Neuronal stem cell (in vitro differentiated cells): ENCODE data around the gene RIT1.
"Not testable (repeated sequence)": the region's sequence is repeated elsewhere in the genome, so short reads cannot be mapped to it uniquely, and the experiment has no call there.

Experiments
- DNase-seq: peaks from one replicate; pipeline ENCODE4 v3.0.0-alpha.2; 2013; ENCODE audit warnings: low spot score
- H2AFZ ChIP-seq: one replicate; pipeline ENCODE4 v1.6.1; 2013; ENCODE audit warnings: mild to moderate bottlenecking, low read length, inconsistent platforms
- H2AK5ac ChIP-seq: 2 replicates; pipeline ENCODE4 v1.6.1; 2013; ENCODE audit warnings: low read depth, mild to moderate bottlenecking, inconsistent platforms, low read length, moderate library complexity, mixed read lengths
- H2BK120ac ChIP-seq: 2 replicates; pipeline ENCODE4 v1.6.1; 2013; ENCODE audit warnings: low read depth, mild to moderate bottlenecking, inconsistent platforms, low read length, moderate library complexity, mixed read lengths
- H2BK12ac ChIP-seq: one replicate; pipeline ENCODE4 v1.6.1; 2013; ENCODE audit warnings: low read length, inconsistent platforms
- H2BK15ac ChIP-seq: 2 replicates; pipeline ENCODE4 v1.6.1; 2013; ENCODE audit warnings: mild to moderate bottlenecking, low read length, inconsistent platforms, mixed read lengths
- H2BK5ac ChIP-seq: one replicate; pipeline ENCODE4 v1.6.1; 2013; ENCODE audit warnings: inconsistent platforms, mild to moderate bottlenecking, low read length, moderate library complexity
- H3K14ac ChIP-seq: one replicate; pipeline ENCODE4 v1.6.1; 2013; ENCODE audit warnings: low read length, inconsistent platforms
- H3K18ac ChIP-seq: 2 replicates; pipeline ENCODE4 v1.6.1; 2013; ENCODE audit warnings: low read length, inconsistent platforms
- H3K23ac ChIP-seq: 2 replicates; pipeline ENCODE4 v1.6.1; 2013; ENCODE audit warnings: low read depth, mild to moderate bottlenecking, mixed read lengths, low read length, inconsistent platforms; ENCODE audit not compliant: poor library complexity
- H3K27ac ChIP-seq: replicated peaks from 3 replicates; pipeline ENCODE4 v1.5.1; 2013; ENCODE audit warnings: low read length, inconsistent platforms
- H3K27me3 ChIP-seq, 3 experiments: 2 replicates each; pipeline ENCODE4 v1.6.1; 2013; ENCODE audit warnings: low read length in 3 of 3, mild to moderate bottlenecking in 2 of 3, inconsistent platforms in 1 of 3, low read depth in 1 of 3, mixed read lengths in 1 of 3, moderate library complexity in 1 of 3; ENCODE audit not compliant: control insufficient read depth in 3 of 3, insufficient read depth in 3 of 3
- H3K36me3 ChIP-seq, 2 donors: replicated peaks in 1 of 2; 2 replicates each; pipeline ENCODE4 v1.6.1; 2013; ENCODE audit warnings: low read length in 2 of 2; ENCODE audit not compliant: control insufficient read depth in 2 of 2, insufficient read depth in 2 of 2
- H3K4ac ChIP-seq: 2 replicates; pipeline ENCODE4 v1.6.1; 2013; ENCODE audit warnings: inconsistent platforms, mild to moderate bottlenecking, low read length, moderate library complexity
- H3K4me1 ChIP-seq, 2 donors: 1 replicate in 1 of 2; 2 replicates in 1 of 2; pipeline ENCODE4 v1.6.1; 2013; ENCODE audit warnings: low read length in 2 of 2, low read depth in 1 of 2; ENCODE audit not compliant: control insufficient read depth in 2 of 2, insufficient read depth in 1 of 2
- H3K4me2 ChIP-seq: one replicate; pipeline ENCODE4 v1.6.1; 2013; ENCODE audit warnings: mild to moderate bottlenecking, low read length, inconsistent platforms; ENCODE audit not compliant: insufficient read depth, poor library complexity, severe bottlenecking
- H3K4me3 ChIP-seq, 2 donors: 2 replicates each; pipeline ENCODE4 v1.5.1; 2013; ENCODE audit warnings: low read length in 2 of 2, mild to moderate bottlenecking in 2 of 2, inconsistent platforms in 1 of 2, moderate library complexity in 1 of 2
- H3K79me1 ChIP-seq: one replicate; pipeline ENCODE4 v1.6.1; 2013; ENCODE audit warnings: low read depth, mild to moderate bottlenecking, inconsistent platforms, low read length, moderate library complexity
- H3K9ac ChIP-seq: one replicate; pipeline ENCODE4 v1.6.1; 2013; ENCODE audit warnings: mild to moderate bottlenecking, low read depth, low read length, inconsistent platforms; ENCODE audit not compliant: poor library complexity
- H3K9me3 ChIP-seq, 2 donors: replicated peaks in 1 of 2; 2 replicates each; pipeline versions ENCODE3 to v1.6.1; 2013; ENCODE audit warnings: low read length in 2 of 2, mild to moderate bottlenecking in 2 of 2, inconsistent platforms in 1 of 2, low read depth in 1 of 2, mixed read lengths in 1 of 2, moderate library complexity in 1 of 2; ENCODE audit not compliant: control insufficient read depth in 2 of 2, insufficient read depth in 1 of 2
- H4K8ac ChIP-seq: one replicate; pipeline ENCODE4 v1.6.1; 2013; ENCODE audit warnings: low read depth, mild to moderate bottlenecking, inconsistent platforms, low read length, moderate library complexity
- H4K91ac ChIP-seq: one replicate; pipeline ENCODE4 v1.6.1; 2013; ENCODE audit warnings: low read length, low read depth, mild to moderate bottlenecking, inconsistent platforms; ENCODE audit not compliant: poor library complexity
- WGBS, 2 donors: extraction: QIAGEN DNeasy Blood & Tissue Kit; methylation state at CpG; one replicate each; pipeline ENCODE4 v1.1.7; 2013; ENCODE audit warnings: missing lambda C conversion rate in 2 of 2, mixed read lengths in 1 of 2; ENCODE audit not compliant: insufficient read length in 2 of 2, insufficient replicate concordance in 1 of 2; ENCODE audit errors: extremely low coverage in 2 of 2; 5-methylcytosine and 5-hydroxymethylcytosine counted together

Gene RIT1

GRCh38 chr1:155930725-155931124 is 19.6 kb upstream of the RIT1 start:
- not testable (repeated sequence) for H2AFZ ChIP-seq, H2BK15ac ChIP-seq, H3K23ac ChIP-seq, H2BK120ac ChIP-seq, H3K4me3 ChIP-seq, H3K4me2 ChIP-seq, DNase-seq, H4K91ac ChIP-seq, H3K14ac ChIP-seq, H3K9ac ChIP-seq, H3K27ac ChIP-seq, H2BK5ac ChIP-seq, H3K79me1 ChIP-seq, H2AK5ac ChIP-seq, H2BK12ac ChIP-seq, H3K4ac ChIP-seq, H3K27me3 ChIP-seq, H3K9me3 ChIP-seq, H4K8ac ChIP-seq, H3K18ac ChIP-seq
- WGBS, 2 donors = no CpG with 5 or more reads among the region's 10 CpGs
- H3K36me3 ChIP-seq = peaks cover 28 to 80% of the 10 kb centered on the region in 2 donors
- H3K4me1 ChIP-seq = peaks cover 4 to 13% of the 10 kb centered on the region in 2 donors

GRCh38 chr1:155929057-155929456 is 17.9 kb upstream of the RIT1 start:
- no peak overlapping the region for H4K8ac ChIP-seq
- no peak overlapping the region for H3K9ac ChIP-seq
- H3K4me3 ChIP-seq = no peak overlapping the region
- H2AFZ ChIP-seq = no peak overlapping the region
- H3K27ac ChIP-seq = no peak overlapping the region
- H2BK12ac ChIP-seq = no peak overlapping the region
- H3K23ac ChIP-seq = no peak overlapping the region
- H2BK15ac ChIP-seq = no peak overlapping the region
- H3K4me2 ChIP-seq = no peak overlapping the region
- H3K4ac ChIP-seq = no peak overlapping the region
- no peak overlapping the region for H2AK5ac ChIP-seq
- H2BK120ac ChIP-seq = no peak overlapping the region
- H3K36me3 ChIP-seq = peaks cover 36 to 95% of the 10 kb centered on the region in 2 donors
- WGBS, 2 donors = no CpG with 5 or more reads among the region's 5 CpGs
- no peak for DNase-seq
- peaks cover 2 to 13% of the 10 kb centered on the region in 2 donors for H3K4me1 ChIP-seq
- H3K27me3 ChIP-seq = no peaks in the 10 kb centered on the region
- H3K14ac ChIP-seq = no peak overlapping the region
- H2BK5ac ChIP-seq = no peak overlapping the region
- H4K91ac ChIP-seq = no peak overlapping the region
- H3K9me3 ChIP-seq = no peaks in the 10 kb centered on the region
- no peak overlapping the region for H3K18ac ChIP-seq
- H3K79me1 ChIP-seq = no peaks in the 10 kb centered on the region

- Histone ChIP-seq H3K9ac (no peak overlapping the region), H3K4me1 (no peaks in the 10 kb centered on the region), H3K23ac (no peak overlapping the region), H2BK120ac (no peak overlapping the region), H2AK5ac (no peak overlapping the region), H3K79me1 (no peaks in the 10 kb centered on the region), H3K4me3 (no peak overlapping the region), H3K4ac (no peak overlapping the region), H3K4me2 (no peak overlapping the region), H3K36me3 (peaks cover 47 to 97% of the 10 kb centered on the region in 2 donors), H3K27me3 (no peaks in the 10 kb centered on the region), H3K27ac (no peak overlapping the region), H4K8ac (no peak overlapping the region), H3K14ac (no peak overlapping the region), H2AFZ (no peak overlapping the region), H3K18ac (no peak overlapping the region), H4K91ac (no peak overlapping the region), H2BK5ac (no peak overlapping the region), H2BK12ac (no peak overlapping the region), H3K9me3 (no peaks in the 10 kb centered on the region), H2BK15ac (no peak overlapping the region)
- no peak for DNase-seq
- WGBS, 2 donors = no CpG with 5 or more reads among the region's 2 CpGs
Measured at GRCh38 chr1:155925506-155925905, 14.4 kb upstream of the RIT1 start.

- Histone ChIP-seq H3K9ac (no peak overlapping the region), H3K23ac (no peak overlapping the region), H4K91ac (no peak overlapping the region), H3K36me3 (peaks cover 44 to 96% of the 10 kb centered on the region in 2 donors), H2AK5ac (no peak overlapping the region), H2AFZ (no peak overlapping the region), H3K14ac (no peak overlapping the region), H3K18ac (no peak overlapping the region), H3K4me2 (no peak overlapping the region), H2BK15ac (no peak overlapping the region), H3K79me1 (no peaks in the 10 kb centered on the region), H3K4me3 (no peak overlapping the region), H2BK12ac (no peak overlapping the region), H2BK120ac (no peak overlapping the region), H4K8ac (no peak overlapping the region), H2BK5ac (no peak overlapping the region), H3K4me1 (no peaks in the 10 kb centered on the region), H3K27ac (no peak overlapping the region), H3K27me3 (no peaks in the 10 kb centered on the region), H3K4ac (no peak overlapping the region), H3K9me3 (no peaks in the 10 kb centered on the region)
- WGBS, 2 donors = no CpG with 5 or more reads among the region's 3 CpGs
- no peak for DNase-seq
Measured at GRCh38 chr1:155920717-155921116, 9.6 kb upstream of the RIT1 start.
